Stimulated activated CD4-positive, alpha-beta T cell treated with anti-CD3 and anti-CD28 coated beads, Interleukin-4, amount 100 ng/mL, for 24 hours (primary cell): ENCODE measurements around the gene GARRE1.
A peak's percentile ranks its signal among the peaks of the same experiment; 100 is the strongest.
"Not testable (repeated sequence)": the region's sequence is repeated elsewhere in the genome, so short reads cannot be mapped to it uniquely, and the experiment has no call there.

ENCODE experiments used
- DNase-seq: peaks from one replicate; pipeline ENCODE4 v3.0.0-alpha.2; 2020

GARRE1 gene

GRCh38 chr19:34254046-34254697 lies at the start of gene GARRE1:
GARRE1 (plus strand) TSS chr19:34254554; CDS start chr19:34300474, 45,920 bp downstream.
- DNase-seq: peak; percentile 85

GRCh38 chr19:34205324-34205723 lies 49.0 kb upstream of the GARRE1 start:
- DNase-seq: not testable (repeated sequence)

- DNase-seq: no peak
These were observed 46.0 kb upstream of the GARRE1 start for GRCh38 chr19:34208291-34208884.

- DNase-seq: no peak
These were observed 44.6 kb upstream of the GARRE1 start for GRCh38 chr19:34209726-34210125.

GRCh38 chr19:34213283-34213682 lies 41.1 kb upstream of the GARRE1 start:
- no peak for DNase-seq

GRCh38 chr19:34214040-34214439 lies 40.3 kb upstream of the GARRE1 start:
- no peak for DNase-seq

GRCh38 chr19:34215006-34215665 lies 39.2 kb upstream of the GARRE1 start:
- DNase-seq: no peak

- DNase-seq: no peak
These were observed 38.7 kb upstream of the GARRE1 start for GRCh38 chr19:34215666-34216038.

GRCh38 chr19:34216745-34217219 lies 37.6 kb upstream of the GARRE1 start:
- not testable (repeated sequence) for DNase-seq

- peak; percentile 67 for DNase-seq
These were observed 36.2 kb upstream of the GARRE1 start for GRCh38 chr19:34217952-34218817.

GRCh38 chr19:34218818-34219164 lies 35.6 kb upstream of the GARRE1 start:
- no peak for DNase-seq

- DNase-seq: peak; percentile 77
These were observed 33.8 kb upstream of the GARRE1 start for GRCh38 chr19:34220472-34221063.

GRCh38 chr19:34222386-34222785 lies 32.0 kb upstream of the GARRE1 start:
- DNase-seq: no peak

- DNase-seq: no peak
These were observed 29.2 kb upstream of the GARRE1 start for GRCh38 chr19:34224996-34225658.

GRCh38 chr19:34225659-34226015 lies 28.7 kb upstream of the GARRE1 start:
- no peak for DNase-seq

GRCh38 chr19:34226036-34226435 lies 28.3 kb upstream of the GARRE1 start:
- DNase-seq: peak; percentile 42

- DNase-seq: no peak
These were observed 26.0 kb upstream of the GARRE1 start for GRCh38 chr19:34228347-34228746.

- DNase-seq: no peak
These were observed 25.6 kb upstream of the GARRE1 start for GRCh38 chr19:34228762-34229161.

GRCh38 chr19:34229721-34230120 lies 24.6 kb upstream of the GARRE1 start:
- no peak for DNase-seq

GRCh38 chr19:34230820-34231219 lies 23.5 kb upstream of the GARRE1 start:
- DNase-seq: no peak

- no peak for DNase-seq
These were observed 22.9 kb upstream of the GARRE1 start for GRCh38 chr19:34231439-34231838.
